ENCODE results near the gene ZNF362.

GRCh38 chr1:33332881-33333280 lies 76.6 kb downstream of the ZNF362 start:
- TF ChIP-seq CTCF (IDR thresholded peaks at IDR 0.05) (no peak), POLR2A (IDR thresholded peaks at IDR 0.05) (no peak)

Data from thyroid gland (tissue), 4 donors.